Activated naive CD8-positive, alpha-beta T cell (primary cell): ENCODE measurements around the gene NAV3.

Source experiments
- H3K27ac Mint-ChIP-seq: one replicate; pipeline ENCODE4 v1.8.0; 2021; ENCODE audit warnings: mixed read lengths
- H3K27me3 Mint-ChIP-seq: one replicate; pipeline ENCODE4 v1.8.0; 2021; ENCODE audit warnings: mixed read lengths
- H3K36me3 Mint-ChIP-seq: one replicate; pipeline ENCODE4 v1.8.0; 2021; ENCODE audit warnings: mixed read lengths
- H3K4me1 Mint-ChIP-seq: one replicate; pipeline ENCODE4 v1.8.0; 2021; ENCODE audit warnings: low read depth, mixed read lengths
- H3K4me3 Mint-ChIP-seq: one replicate; pipeline ENCODE4 v1.8.0; 2021; ENCODE audit warnings: mild to moderate bottlenecking, mixed read lengths
- H3K9me3 Mint-ChIP-seq: one replicate; pipeline ENCODE4 v1.8.0; 2021; ENCODE audit warnings: low read depth, mixed read lengths

Gene NAV3

GRCh38 chr12:78204926-78205325 is 374.2 kb downstream of the NAV3 start:
- H3K4me3 Mint-ChIP-seq: no peak overlapping the region
- H3K9me3 Mint-ChIP-seq: peaks cover 11% of the 10 kb centered on the region
- no peaks in the 10 kb centered on the region for H3K27me3 Mint-ChIP-seq
- H3K36me3 Mint-ChIP-seq: no peaks in the 10 kb centered on the region
- no peak overlapping the region for H3K27ac Mint-ChIP-seq
- no peaks in the 10 kb centered on the region for H3K4me1 Mint-ChIP-seq

- Mint-ChIP-seq H3K4me3 (no peak overlapping the region), H3K9me3 (peaks cover 5% of the 10 kb centered on the region), H3K27me3 (no peaks in the 10 kb centered on the region), H3K36me3 (no peaks in the 10 kb centered on the region), H3K4me1 (no peaks in the 10 kb centered on the region), H3K27ac (no peak overlapping the region)
Observed at GRCh38 chr12:78208092-78208491, 377.4 kb downstream of the NAV3 start.

GRCh38 chr12:78209846-78210505 is 379.3 kb downstream of the NAV3 start:
- H3K4me1 Mint-ChIP-seq: no peaks in the 10 kb centered on the region

GRCh38 chr12:78210506-78210860 is 379.8 kb downstream of the NAV3 start:
- Mint-ChIP-seq H3K4me1 (no peaks in the 10 kb centered on the region), H3K36me3 (no peaks in the 10 kb centered on the region), H3K27ac (no peak overlapping the region), H3K4me3 (no peak overlapping the region), H3K27me3 (no peaks in the 10 kb centered on the region), H3K9me3 (peaks cover 5% of the 10 kb centered on the region)

More at GRCh38 chr12:78209846-78210505, 379.3 kb downstream of the NAV3 start:
- no peaks in the 10 kb centered on the region for H3K27me3 Mint-ChIP-seq
- H3K27ac Mint-ChIP-seq: no peak overlapping the region
- peaks cover 5% of the 10 kb centered on the region for H3K9me3 Mint-ChIP-seq
- H3K4me3 Mint-ChIP-seq: no peak overlapping the region
- H3K36me3 Mint-ChIP-seq: no peaks in the 10 kb centered on the region

- no peak overlapping the region for H3K27ac Mint-ChIP-seq
- peaks cover 5% of the 10 kb centered on the region for H3K9me3 Mint-ChIP-seq
- no peaks in the 10 kb centered on the region for H3K27me3 Mint-ChIP-seq
- H3K4me3 Mint-ChIP-seq: no peak overlapping the region
- no peaks in the 10 kb centered on the region for H3K4me1 Mint-ChIP-seq
- no peaks in the 10 kb centered on the region for H3K36me3 Mint-ChIP-seq
Observed at GRCh38 chr12:78210894-78211302, 380.2 kb downstream of the NAV3 start.

GRCh38 chr12:78220811-78221210 is 390.1 kb downstream of the NAV3 start:
- H3K36me3 Mint-ChIP-seq: no peaks in the 10 kb centered on the region

GRCh38 chr12:78224154-78224553 is 393.5 kb downstream of the NAV3 start:
- Mint-ChIP-seq H3K27me3 (no peaks in the 10 kb centered on the region), H3K36me3 (no peaks in the 10 kb centered on the region), H3K4me3 (no peak overlapping the region)

More at GRCh38 chr12:78220811-78221210, 390.1 kb downstream of the NAV3 start:
- Mint-ChIP-seq H3K4me3 (no peak overlapping the region), H3K4me1 (no peaks in the 10 kb centered on the region), H3K27ac (no peak overlapping the region), H3K27me3 (no peaks in the 10 kb centered on the region), H3K9me3 (peaks cover 16% of the 10 kb centered on the region)

GRCh38 chr12:78226763-78227162 is 396.1 kb downstream of the NAV3 start:
- no peaks in the 10 kb centered on the region for H3K27me3 Mint-ChIP-seq
- H3K27ac Mint-ChIP-seq: no peak overlapping the region

More at GRCh38 chr12:78224154-78224553, 393.5 kb downstream of the NAV3 start:
- Mint-ChIP-seq H3K4me1 (no peaks in the 10 kb centered on the region), H3K27ac (no peak overlapping the region), H3K9me3 (peaks cover 16% of the 10 kb centered on the region)

GRCh38 chr12:78229591-78230101 is 399.0 kb downstream of the NAV3 start:
- H3K27me3 Mint-ChIP-seq: no peaks in the 10 kb centered on the region

More at GRCh38 chr12:78226763-78227162, 396.1 kb downstream of the NAV3 start:
- no peaks in the 10 kb centered on the region for H3K4me1 Mint-ChIP-seq
- H3K9me3 Mint-ChIP-seq: peaks cover 12% of the 10 kb centered on the region
- no peaks in the 10 kb centered on the region for H3K36me3 Mint-ChIP-seq
- H3K4me3 Mint-ChIP-seq: no peak overlapping the region

GRCh38 chr12:78232756-78233155 is 402.1 kb downstream of the NAV3 start:
- Mint-ChIP-seq H3K9me3 (no peaks in the 10 kb centered on the region), H3K4me3 (no peak overlapping the region), H3K36me3 (no peaks in the 10 kb centered on the region), H3K27me3 (no peaks in the 10 kb centered on the region), H3K4me1 (no peaks in the 10 kb centered on the region), H3K27ac (no peak overlapping the region)

More at GRCh38 chr12:78229591-78230101, 399.0 kb downstream of the NAV3 start:
- Mint-ChIP-seq H3K9me3 (peaks cover 3% of the 10 kb centered on the region), H3K27ac (no peak overlapping the region), H3K4me1 (no peaks in the 10 kb centered on the region), H3K36me3 (no peaks in the 10 kb centered on the region), H3K4me3 (no peak overlapping the region)

- Mint-ChIP-seq H3K4me1 (no peaks in the 10 kb centered on the region), H3K27ac (no peak overlapping the region), H3K27me3 (no peaks in the 10 kb centered on the region), H3K36me3 (no peaks in the 10 kb centered on the region), H3K4me3 (no peak overlapping the region), H3K9me3 (peaks cover 6% of the 10 kb centered on the region)
Observed at GRCh38 chr12:78236264-78236663, 405.6 kb downstream of the NAV3 start.

- H3K4me3 Mint-ChIP-seq: no peak overlapping the region
- H3K9me3 Mint-ChIP-seq: peaks cover 16% of the 10 kb centered on the region
- H3K27ac Mint-ChIP-seq: no peak overlapping the region
- no peaks in the 10 kb centered on the region for H3K27me3 Mint-ChIP-seq
- no peaks in the 10 kb centered on the region for H3K36me3 Mint-ChIP-seq
- no peaks in the 10 kb centered on the region for H3K4me1 Mint-ChIP-seq
Observed at GRCh38 chr12:78239544-78239943, 408.9 kb downstream of the NAV3 start.

GRCh38 chr12:78240827-78241226 is 410.1 kb downstream of the NAV3 start:
- Mint-ChIP-seq H3K27me3 (no peaks in the 10 kb centered on the region), H3K4me1 (no peaks in the 10 kb centered on the region), H3K9me3 (peaks cover 16% of the 10 kb centered on the region), H3K36me3 (no peaks in the 10 kb centered on the region), H3K27ac (no peak overlapping the region), H3K4me3 (no peak overlapping the region)

GRCh38 chr12:78241446-78241845 is 410.8 kb downstream of the NAV3 start:
- H3K36me3 Mint-ChIP-seq: no peaks in the 10 kb centered on the region
- no peaks in the 10 kb centered on the region for H3K4me1 Mint-ChIP-seq
- no peak overlapping the region for H3K4me3 Mint-ChIP-seq
- H3K27me3 Mint-ChIP-seq: no peaks in the 10 kb centered on the region
- no peak overlapping the region for H3K27ac Mint-ChIP-seq
- peaks cover 16% of the 10 kb centered on the region for H3K9me3 Mint-ChIP-seq

GRCh38 chr12:78244916-78245507 is 414.3 kb downstream of the NAV3 start:
- H3K9me3 Mint-ChIP-seq: peaks cover 13% of the 10 kb centered on the region

More at GRCh38 chr12:78244916-78245507, 414.3 kb downstream of the NAV3 start:
- no peaks in the 10 kb centered on the region for H3K27me3 Mint-ChIP-seq
- no peak overlapping the region for H3K4me3 Mint-ChIP-seq
- H3K4me1 Mint-ChIP-seq: no peaks in the 10 kb centered on the region
- H3K36me3 Mint-ChIP-seq: no peaks in the 10 kb centered on the region
- H3K27ac Mint-ChIP-seq: no peak overlapping the region
